ENCODE data around the gene TBC1D21.
A peak's percentile ranks its signal among the peaks of the same experiment; 100 is the strongest.

The TBC1D21 gene

DNA sequence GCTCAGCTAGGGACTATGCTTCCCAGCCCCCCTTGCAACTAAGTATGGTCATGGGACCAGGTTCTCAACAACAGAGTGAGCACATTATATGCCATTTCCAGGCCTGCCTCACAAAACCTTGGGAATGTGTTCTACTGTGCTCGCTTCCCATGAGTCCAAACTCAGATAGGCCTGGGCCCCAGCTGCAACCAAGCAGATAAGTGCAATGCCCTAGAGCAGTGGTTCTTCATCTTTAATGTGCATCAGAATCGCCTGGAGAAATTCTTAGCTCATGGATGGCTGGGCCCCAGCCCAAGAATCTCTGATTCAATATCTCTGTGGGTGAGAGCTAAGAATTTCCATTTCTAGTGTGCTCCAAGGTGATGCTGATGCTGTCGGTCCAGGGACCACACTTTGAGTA lies 27.5 kb upstream of the TBC1D21 start:
- DNase-seq (ENCODE audit: low read depth): no peak

DNA sequence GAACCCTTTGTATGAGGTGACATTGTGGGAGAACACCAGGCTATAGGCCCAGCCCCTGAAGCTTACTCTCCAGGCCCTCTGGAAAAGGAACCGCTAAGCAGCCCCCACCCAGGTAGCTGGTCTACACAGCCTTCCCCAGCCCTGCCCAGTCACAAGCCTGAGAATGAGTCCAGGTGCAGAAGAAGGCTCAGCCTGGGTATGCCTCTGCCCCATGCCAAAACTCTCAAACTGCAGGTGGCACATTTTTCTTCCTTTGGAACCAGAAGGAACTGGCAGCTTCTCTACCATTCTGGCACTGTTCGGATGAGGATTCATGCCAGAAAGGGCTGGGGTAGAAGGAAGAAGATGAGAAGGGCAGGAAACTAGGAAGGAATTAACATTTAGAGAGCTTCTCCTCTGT lies 23.7 kb upstream of the TBC1D21 start:
- no peak for DNase-seq (ENCODE audit: low read depth)
- no peak overlapping the region for H3K4me3 ChIP-seq (ENCODE audit: low read depth, low read length)
- TF ChIP-seq, protein P1, sequence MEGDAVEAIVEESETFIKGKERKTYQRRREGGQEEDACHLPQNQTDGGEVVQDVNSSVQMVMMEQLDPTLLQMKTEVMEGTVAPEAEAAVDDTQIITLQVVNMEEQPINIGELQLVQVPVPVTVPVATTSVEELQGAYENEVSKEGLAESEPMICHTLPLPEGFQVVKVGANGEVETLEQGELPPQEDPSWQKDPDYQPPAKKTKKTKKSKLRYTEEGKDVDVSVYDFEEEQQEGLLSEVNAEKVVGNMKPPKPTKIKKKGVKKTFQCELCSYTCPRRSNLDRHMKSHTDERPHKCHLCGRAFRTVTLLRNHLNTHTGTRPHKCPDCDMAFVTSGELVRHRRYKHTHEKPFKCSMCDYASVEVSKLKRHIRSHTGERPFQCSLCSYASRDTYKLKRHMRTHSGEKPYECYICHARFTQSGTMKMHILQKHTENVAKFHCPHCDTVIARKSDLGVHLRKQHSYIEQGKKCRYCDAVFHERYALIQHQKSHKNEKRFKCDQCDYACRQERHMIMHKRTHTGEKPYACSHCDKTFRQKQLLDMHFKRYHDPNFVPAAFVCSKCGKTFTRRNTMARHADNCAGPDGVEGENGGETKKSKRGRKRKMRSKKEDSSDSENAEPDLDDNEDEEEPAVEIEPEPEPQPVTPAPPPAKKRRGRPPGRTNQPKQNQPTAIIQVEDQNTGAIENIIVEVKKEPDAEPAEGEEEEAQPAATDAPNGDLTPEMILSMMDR (IDR thresholded peaks at IDR 0.05; ENCODE audit: control insufficient read depth, extremely low read depth, insufficient read depth): no peak

More for the DNA sequence above, 27.5 kb upstream of the TBC1D21 start:
- no peak overlapping the region for H3K4me3 ChIP-seq (ENCODE audit: low read depth, low read length)
- TF ChIP-seq, protein P1 (IDR thresholded peaks at IDR 0.05; ENCODE audit: control insufficient read depth, extremely low read depth, insufficient read depth): no peak

DNA sequence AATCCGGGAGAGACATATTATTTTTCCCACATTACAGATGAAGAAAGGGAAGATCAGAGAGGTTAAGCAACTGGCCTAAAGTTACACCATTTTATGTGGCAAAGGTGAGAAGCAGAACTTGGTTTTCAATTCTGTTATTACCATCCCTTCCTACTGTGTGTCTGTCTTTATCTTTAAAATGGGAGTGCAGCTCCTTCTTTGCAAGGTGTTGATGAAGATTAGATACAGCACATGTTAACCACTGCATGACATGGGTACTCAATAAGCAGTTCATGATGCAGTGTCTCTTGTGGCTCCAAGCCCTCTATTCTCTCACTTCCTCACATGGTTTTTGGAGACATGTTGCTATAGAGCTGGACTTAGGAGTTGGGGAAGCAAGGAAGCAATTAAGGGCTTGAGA lies 23.1 kb upstream of the TBC1D21 start:
- H3K4me3 ChIP-seq (ENCODE audit: low read depth, low read length): no peak overlapping the region
- TF ChIP-seq, protein P1 (IDR thresholded peaks at IDR 0.05; ENCODE audit: control insufficient read depth, extremely low read depth, insufficient read depth): no peak
- no peak for DNase-seq (ENCODE audit: low read depth)

DNA sequence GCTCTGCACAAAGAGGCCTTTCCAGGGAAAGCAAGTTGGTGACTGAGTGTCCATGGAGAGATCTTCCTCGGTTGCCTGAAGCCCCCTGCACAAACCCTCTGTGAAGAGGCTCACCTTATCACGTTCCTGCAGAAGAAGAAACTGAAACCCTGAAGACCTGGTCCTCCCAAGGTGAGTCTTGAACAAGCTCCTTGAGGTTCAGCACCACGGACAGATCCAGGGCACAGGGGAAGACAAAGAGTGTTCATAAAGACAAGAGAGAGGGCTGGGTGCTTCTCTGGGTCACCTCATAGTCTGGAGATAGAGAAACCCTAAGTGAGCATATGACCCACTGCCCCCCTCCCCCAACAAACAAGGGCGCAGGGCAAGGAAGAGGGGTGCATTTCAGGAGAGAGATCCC lies 21.7 kb upstream of the TBC1D21 start:
- TF ChIP-seq, protein P1 (IDR thresholded peaks at IDR 0.05; ENCODE audit: control insufficient read depth, extremely low read depth, insufficient read depth): no peak
- no peak overlapping the region for H3K4me3 ChIP-seq (ENCODE audit: low read depth, low read length)
- DNase-seq (ENCODE audit: low read depth): peak; percentile 43

DNA sequence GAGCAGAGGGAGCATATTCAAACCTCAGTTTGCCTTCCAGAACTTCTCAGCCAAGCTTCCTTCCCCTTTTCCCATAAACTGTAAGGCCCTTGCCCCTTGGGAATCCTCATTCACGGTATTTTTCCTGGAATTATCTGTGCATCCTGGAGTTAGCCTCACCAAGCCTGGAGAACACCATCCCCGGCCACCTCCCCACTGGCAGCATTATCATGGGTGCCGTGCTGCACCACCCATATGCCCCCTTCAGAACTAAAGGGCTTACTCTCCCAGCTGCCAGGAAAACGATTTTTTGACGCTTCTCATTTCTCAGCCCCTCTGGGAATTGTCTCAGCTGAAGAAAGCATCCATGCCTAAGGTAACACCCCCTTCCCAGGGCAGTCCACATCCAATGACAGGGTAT lies 20.9 kb upstream of the TBC1D21 start:
- no peak for DNase-seq (ENCODE audit: low read depth)
- no peak overlapping the region for H3K4me3 ChIP-seq (ENCODE audit: low read depth, low read length)
- TF ChIP-seq, protein P1 (IDR thresholded peaks at IDR 0.05; ENCODE audit: control insufficient read depth, extremely low read depth, insufficient read depth): no peak

DNA sequence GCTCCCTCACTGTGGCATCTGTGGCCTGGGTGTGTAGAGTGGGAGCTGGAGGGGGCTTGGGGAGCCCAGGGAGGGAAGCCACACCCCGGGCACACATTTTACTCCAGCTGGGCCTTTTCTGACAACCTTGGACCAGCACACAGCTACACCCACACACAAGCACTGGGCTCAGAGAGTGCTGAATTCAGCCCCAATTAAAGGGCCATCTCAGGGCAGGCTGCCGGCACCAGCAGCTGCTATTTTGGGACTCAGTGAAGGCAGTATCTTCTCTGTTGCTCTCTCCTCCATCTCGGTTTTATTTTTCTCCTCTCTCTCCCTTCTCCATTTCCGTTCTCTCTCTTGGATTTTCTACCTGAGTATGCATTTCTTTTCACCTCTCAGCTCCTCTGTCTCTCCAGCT lies 19.1 kb upstream of the TBC1D21 start:
- no peak for DNase-seq (ENCODE audit: low read depth)
- H3K4me3 ChIP-seq (ENCODE audit: low read depth, low read length): no peak overlapping the region
- TF ChIP-seq, protein P1 (IDR thresholded peaks at IDR 0.05; ENCODE audit: control insufficient read depth, extremely low read depth, insufficient read depth): no peak

DNA sequence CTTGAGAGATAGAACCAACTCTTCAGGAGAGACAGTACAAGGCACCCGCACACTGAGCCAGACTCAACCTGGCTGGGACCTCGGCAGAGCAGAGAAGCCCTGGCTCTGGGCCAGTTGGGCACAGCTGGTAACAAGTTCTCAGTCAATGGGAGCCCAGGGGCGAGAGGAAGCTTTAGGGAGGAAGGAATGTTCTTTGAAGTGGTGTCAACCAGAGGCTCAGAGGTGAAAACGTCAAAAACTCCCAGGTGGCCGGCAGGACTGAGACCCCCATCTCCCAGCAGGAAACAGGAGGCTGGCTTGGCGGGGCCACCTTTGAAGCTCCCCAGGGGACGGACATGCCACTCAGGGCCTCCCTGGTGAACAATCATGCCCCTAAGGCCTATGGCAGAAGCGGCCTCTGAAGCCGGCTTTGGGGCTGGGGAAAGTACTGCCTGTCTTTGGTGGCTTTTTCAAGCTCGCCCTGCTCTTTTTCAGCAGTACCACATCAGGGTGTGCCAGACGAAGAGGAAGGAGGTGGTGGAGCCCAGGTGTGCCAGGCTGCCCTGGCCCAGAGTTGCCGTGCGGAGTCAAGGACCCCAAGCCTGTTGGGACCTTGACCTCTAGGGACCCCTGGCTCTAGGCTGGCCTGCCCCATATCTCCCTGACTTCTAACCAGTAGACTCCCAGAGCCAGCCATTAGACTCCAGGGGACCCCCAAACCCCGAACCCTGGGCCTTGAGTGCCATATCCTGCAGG lies 16.7 kb upstream of the TBC1D21 start:
- H3K4me3 ChIP-seq (ENCODE audit: low read depth, low read length): no peak overlapping the region
- DNase-seq (ENCODE audit: low read depth): no peak
- TF ChIP-seq, protein P1 (IDR thresholded peaks at IDR 0.05; ENCODE audit: control insufficient read depth, extremely low read depth, insufficient read depth): no peak

All from LNCaP clone FGC (cell line).